ENCODE data around the gene SGMS1. TPM values are rescaled to one million over a fixed set of nuclear protein-coding genes. Genes with fewer than 3 reads are reported as not detected.

Gene SGMS1
- total RNA-seq, 3 donors from 2014 or later (not counting 1 experiment from before 2014, with no cell fraction given): 24.5 to 32.7 (median 30.4) TPM

DNA sequence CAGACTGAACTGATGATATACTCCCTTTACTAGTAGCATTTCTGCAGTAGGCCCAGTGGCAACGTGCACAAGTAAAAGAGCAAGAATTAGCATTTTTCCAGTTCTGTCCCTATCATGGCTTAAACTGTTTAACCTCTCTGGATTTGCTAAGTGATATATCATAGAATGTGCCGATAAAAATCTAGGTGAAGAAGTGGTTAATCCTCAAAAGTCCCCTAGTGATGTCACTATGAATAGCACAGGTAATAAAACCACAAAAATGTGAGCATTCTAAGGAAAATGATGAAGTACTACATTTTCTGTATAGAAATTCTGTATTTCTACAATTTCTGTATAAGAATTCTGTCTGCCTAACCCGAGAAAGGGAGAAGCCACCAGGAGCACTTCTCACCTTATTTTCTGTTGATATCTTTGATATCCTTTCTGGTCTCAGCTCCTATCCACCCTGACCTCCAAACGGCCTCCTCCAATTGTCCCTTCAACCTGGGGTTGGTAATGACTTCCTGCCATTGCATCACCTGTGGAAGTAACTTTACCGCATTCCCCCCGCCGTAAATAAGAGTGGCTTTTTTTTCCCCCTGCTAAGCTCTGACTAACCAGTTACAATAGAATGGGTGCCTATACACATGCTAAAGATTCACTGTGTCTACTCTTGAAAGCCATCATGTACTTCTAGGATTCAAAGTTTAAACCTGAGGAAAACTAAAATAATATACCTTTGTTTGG is 216.5 kb downstream of the SGMS1 start:
- Histone ChIP-seq H3K4me1 (ENCODE audit: control insufficient read depth, insufficient read depth, low read length) (peaks cover 4% of the 10 kb centered on the region), H3K27ac (ENCODE audit: low read length) (no peak overlapping the region), H3K36me3 (ENCODE audit: control insufficient read depth, insufficient read depth, low read length) (no peaks in the 10 kb centered on the region), H3K9me3 (ENCODE audit: control insufficient read depth, insufficient read depth, low read length) (peaks cover 6% of the 10 kb centered on the region), H3K27me3 (ENCODE audit: control insufficient read depth, insufficient read depth, low read length) (no peaks in the 10 kb centered on the region), H3K4me3 (ENCODE audit: low read length) (no peak overlapping the region)
- H3K27ac Mint-ChIP-seq: no peak overlapping the region
- ATAC-seq (no peak), DNase-seq (no peak)
- H3K9me3 Mint-ChIP-seq: no peaks in the 10 kb centered on the region
- H3K4me3 Mint-ChIP-seq: no peak overlapping the region
- intact Hi-C loops (cut with micrococcal nuclease): no loop called here
- H3K36me3 Mint-ChIP-seq: no peaks in the 10 kb centered on the region
- TF ChIP-seq, protein P1, sequence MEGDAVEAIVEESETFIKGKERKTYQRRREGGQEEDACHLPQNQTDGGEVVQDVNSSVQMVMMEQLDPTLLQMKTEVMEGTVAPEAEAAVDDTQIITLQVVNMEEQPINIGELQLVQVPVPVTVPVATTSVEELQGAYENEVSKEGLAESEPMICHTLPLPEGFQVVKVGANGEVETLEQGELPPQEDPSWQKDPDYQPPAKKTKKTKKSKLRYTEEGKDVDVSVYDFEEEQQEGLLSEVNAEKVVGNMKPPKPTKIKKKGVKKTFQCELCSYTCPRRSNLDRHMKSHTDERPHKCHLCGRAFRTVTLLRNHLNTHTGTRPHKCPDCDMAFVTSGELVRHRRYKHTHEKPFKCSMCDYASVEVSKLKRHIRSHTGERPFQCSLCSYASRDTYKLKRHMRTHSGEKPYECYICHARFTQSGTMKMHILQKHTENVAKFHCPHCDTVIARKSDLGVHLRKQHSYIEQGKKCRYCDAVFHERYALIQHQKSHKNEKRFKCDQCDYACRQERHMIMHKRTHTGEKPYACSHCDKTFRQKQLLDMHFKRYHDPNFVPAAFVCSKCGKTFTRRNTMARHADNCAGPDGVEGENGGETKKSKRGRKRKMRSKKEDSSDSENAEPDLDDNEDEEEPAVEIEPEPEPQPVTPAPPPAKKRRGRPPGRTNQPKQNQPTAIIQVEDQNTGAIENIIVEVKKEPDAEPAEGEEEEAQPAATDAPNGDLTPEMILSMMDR (IDR thresholded peaks at IDR 0.05): no peak
- H3K27me3 Mint-ChIP-seq (ENCODE audit: low read depth in 2 of 2): no peaks in the 10 kb centered on the region
- H3K4me1 Mint-ChIP-seq: peaks cover 20 to 35% of the 10 kb centered on the region in 2 donors
- 93% methylated on average over 7 of the region's 7 CpGs for WGBS (ENCODE audit: insufficient coverage)

DNA sequence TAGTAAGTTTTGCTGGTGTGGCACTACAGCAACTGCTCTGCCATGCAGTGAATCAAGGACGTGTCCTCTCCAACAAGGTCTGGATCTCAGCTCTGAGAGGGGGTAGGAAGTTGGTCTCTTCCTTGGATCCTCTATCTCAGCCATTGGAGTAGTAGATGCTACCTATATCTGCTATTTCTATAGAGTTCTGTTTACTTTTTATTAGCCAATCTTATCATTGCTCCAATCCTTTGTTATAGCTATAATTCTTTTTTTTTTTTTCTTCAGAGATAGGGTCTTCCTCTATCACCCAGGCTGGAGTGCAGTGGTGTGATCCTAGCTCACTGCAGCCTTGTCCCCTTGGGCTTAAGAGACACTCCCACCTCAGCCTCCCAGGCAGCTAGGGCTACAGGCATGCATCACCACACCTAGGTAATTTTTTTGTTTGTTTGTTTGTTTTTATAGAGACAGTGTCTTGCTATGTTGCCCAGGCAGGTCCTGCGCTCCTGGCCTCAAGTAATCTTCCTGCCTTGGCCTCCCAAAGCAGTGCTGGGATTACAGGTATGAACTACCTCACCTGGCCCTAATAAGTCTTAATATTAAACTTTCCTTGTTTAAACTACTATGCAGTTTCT is 217.2 kb downstream of the SGMS1 start:
- Mint-ChIP-seq H3K4me1 (peaks cover 15 to 34% of the 10 kb centered on the region in 2 donors), H3K9me3 (no peaks in the 10 kb centered on the region), H3K36me3 (no peaks in the 10 kb centered on the region), H3K27ac (no peak overlapping the region), H3K27me3 (ENCODE audit: low read depth in 2 of 2) (no peaks in the 10 kb centered on the region), H3K4me3 (no peak overlapping the region)
- peaks cover 4% of the 10 kb centered on the region for H3K4me1 ChIP-seq (ENCODE audit: control insufficient read depth, insufficient read depth, low read length)
- H3K27me3 ChIP-seq (ENCODE audit: control insufficient read depth, insufficient read depth, low read length): no peaks in the 10 kb centered on the region
- no peak overlapping the region for H3K4me3 ChIP-seq (ENCODE audit: low read length)
- intact Hi-C loops (cut with micrococcal nuclease): no loop called here
- ATAC-seq (no peak), DNase-seq (no peak)
- 94% methylated on average over 2 of the region's 2 CpGs for WGBS (ENCODE audit: insufficient coverage)
- no peak overlapping the region for H3K27ac ChIP-seq (ENCODE audit: low read length)
- H3K9me3 ChIP-seq (ENCODE audit: control insufficient read depth, insufficient read depth, low read length): peaks cover 6% of the 10 kb centered on the region
- TF ChIP-seq, protein P1 (IDR thresholded peaks at IDR 0.05): no peak
- no peaks in the 10 kb centered on the region for H3K36me3 ChIP-seq (ENCODE audit: control insufficient read depth, insufficient read depth, low read length)

DNA sequence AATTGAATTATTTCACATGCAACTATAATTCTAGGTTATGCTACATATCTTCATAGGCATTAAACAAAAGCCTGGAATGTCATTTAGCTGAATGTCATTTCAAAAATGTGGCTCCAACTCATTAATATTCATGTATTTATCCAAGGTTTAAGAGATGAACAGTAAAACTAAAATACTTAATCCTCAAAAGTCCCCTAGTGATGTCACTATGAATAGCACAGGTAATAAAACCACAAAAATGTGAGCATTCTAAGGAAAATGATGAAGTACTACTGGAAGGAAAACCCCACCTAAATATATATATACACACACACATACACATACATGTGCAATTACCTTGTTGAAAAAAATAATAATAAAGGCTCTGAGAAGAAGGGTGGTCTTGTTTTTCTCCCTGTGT is 218.0 kb downstream of the SGMS1 start:
- Mint-ChIP-seq H3K4me3 (no peak overlapping the region), H3K4me1 (peaks cover 16 to 31% of the 10 kb centered on the region in 2 donors), H3K36me3 (no peaks in the 10 kb centered on the region), H3K9me3 (no peaks in the 10 kb centered on the region), H3K27me3 (ENCODE audit: low read depth in 2 of 2) (no peaks in the 10 kb centered on the region), H3K27ac (no peak overlapping the region)
- H3K27ac ChIP-seq (ENCODE audit: low read length): no peak overlapping the region
- H3K9me3 ChIP-seq (ENCODE audit: control insufficient read depth, insufficient read depth, low read length): peaks cover 6% of the 10 kb centered on the region
- ATAC-seq: no peak
- peaks cover 4% of the 10 kb centered on the region for H3K4me1 ChIP-seq (ENCODE audit: control insufficient read depth, insufficient read depth, low read length)
- TF ChIP-seq, protein P1 (IDR thresholded peaks at IDR 0.05): no peak
- no peaks in the 10 kb centered on the region for H3K27me3 ChIP-seq (ENCODE audit: control insufficient read depth, insufficient read depth, low read length)
- no peak overlapping the region for H3K4me3 ChIP-seq (ENCODE audit: low read length)
- no peak for DNase-seq
- H3K36me3 ChIP-seq (ENCODE audit: control insufficient read depth, insufficient read depth, low read length): no peaks in the 10 kb centered on the region
- intact Hi-C loops (cut with micrococcal nuclease): no loop called here
